Neural cell (in vitro differentiated cells): ENCODE measurements around the gene REC114. TPM values are rescaled to one million over a fixed set of nuclear protein-coding genes. Genes with fewer than 3 reads are reported as not detected.
"Not testable (repeated sequence)": the region's sequence is repeated elsewhere in the genome, so short reads cannot be mapped to it uniquely, and the experiment has no call there.

Source experiments
- H2AFZ ChIP-seq: fragments of 200-600, 300-800 bp; sonication (generic), shearing (Covaris generic); 2 replicates; pipeline ENCODE4 v1.6.0; 2014; ENCODE audit warnings: low read depth, mild to moderate bottlenecking, antibody characterized with exemption, low read length, moderate library complexity
- H3F3A ChIP-seq: fragments of 200-600 bp; shearing (Covaris generic); 2 replicates; pipeline ENCODE4 v1.6.1; 2016; ENCODE audit warnings: mild to moderate bottlenecking, moderate library complexity, mixed read lengths, antibody characterized with exemption, low read length; ENCODE audit not compliant: insufficient read depth, poor library complexity, severe bottlenecking
- H3K27ac ChIP-seq: fragments of 200-600, 300-800 bp; sonication (generic), shearing (Covaris generic); 2 replicates; pipeline ENCODE4 v1.5.1; 2014; ENCODE audit warnings: mild to moderate bottlenecking, low read length, moderate library complexity
- H3K27me3 ChIP-seq: fragments of 300-800, 200-600 bp; sonication (generic), shearing (Covaris generic); 2 replicates; pipeline ENCODE4 v1.6.0; 2014; ENCODE audit warnings: mild to moderate bottlenecking, low read depth, low read length, moderate library complexity; ENCODE audit not compliant: insufficient read depth
- H3K36me3 ChIP-seq: fragments of 300-800, 200-600 bp; sonication (generic), shearing (Covaris generic); 2 replicates; pipeline ENCODE4 v1.5.1; 2014; ENCODE audit warnings: mild to moderate bottlenecking, antibody characterized with exemption, low read length, moderate library complexity; ENCODE audit not compliant: insufficient read depth
- H3K4me2 ChIP-seq: fragments of 300-800, 200-600 bp; sonication (generic), shearing (Covaris generic); 2 replicates; pipeline ENCODE4 v1.6.0; 2014; ENCODE audit warnings: mild to moderate bottlenecking, low read length
- H3K4me3 ChIP-seq: fragments of 300-800, 200-600 bp; sonication (generic), shearing (Covaris generic); 2 replicates; pipeline ENCODE4 v1.5.1; 2014; ENCODE audit warnings: mild to moderate bottlenecking, low read length, moderate library complexity
- H3K79me2 ChIP-seq: fragments of 200-600 bp; shearing (Covaris generic); replicated peaks from 2 replicates; pipeline ENCODE4 v1.6.0; 2014; ENCODE audit warnings: mild to moderate bottlenecking, low read length, moderate library complexity; ENCODE audit not compliant: insufficient read depth
- H3K9ac ChIP-seq: fragments of 300-800, 200-600 bp; sonication (generic), shearing (Covaris generic); 2 replicates; pipeline ENCODE4 v1.6.1; 2016; ENCODE audit warnings: mild to moderate bottlenecking, low read length, mixed read lengths
- H3K9me2 ChIP-seq: fragments of 200-600 bp; shearing (Covaris generic); 2 replicates; pipeline ENCODE4 v1.6.1; 2016; ENCODE audit warnings: mild to moderate bottlenecking, low read length, mixed read lengths; ENCODE audit not compliant: insufficient read depth
- H3K9me3 ChIP-seq: fragments of 200-600, 300-800 bp; sonication (generic), shearing (Covaris generic); 2 replicates; pipeline ENCODE4 v1.6.1; 2016; ENCODE audit warnings: mild to moderate bottlenecking, mixed run types, low read length, moderate library complexity, mixed read lengths
- H4K20me1 ChIP-seq: fragments of 200-600 bp; shearing (Covaris generic); 2 replicates; pipeline ENCODE4 v1.6.1; 2016; ENCODE audit warnings: mild to moderate bottlenecking, mixed run types; ENCODE audit not compliant: insufficient read depth
- CTCF ChIP-seq: fragments of 450-650 bp; IDR thresholded peaks from 2 replicates; pipeline ENCODE4 v1.5.1; 2014; ENCODE audit warnings: antibody characterized with exemption, mild to moderate bottlenecking, moderate library complexity; ENCODE audit not compliant: poor library complexity, severe bottlenecking
- EP300 ChIP-seq: fragments of 450-650 bp; conservative IDR thresholded peaks from 2 replicates; pipeline ENCODE4 v1.6.1; 2014; ENCODE audit warnings: antibody characterized with exemption, mild to moderate bottlenecking, moderate library complexity; ENCODE audit not compliant: poor library complexity, severe bottlenecking
- EZH2 ChIP-seq: fragments of 200-600, 300-800 bp; shearing (Covaris generic), sonication (generic); IDR thresholded peaks from 2 replicates; pipeline ENCODE4 v1.6.1; 2014; ENCODE audit warnings: antibody characterized with exemption, low read length, borderline replicate concordance, mild to moderate bottlenecking; ENCODE audit not compliant: insufficient read depth, poor library complexity, severe bottlenecking
- MXI1 ChIP-seq: fragments of 450-650 bp; conservative IDR thresholded peaks from 2 replicates; pipeline ENCODE4 v1.6.1; 2014; ENCODE audit warnings: antibody characterized with exemption, mild to moderate bottlenecking; ENCODE audit not compliant: poor library complexity, severe bottlenecking
- POLR2AphosphoS5 ChIP-seq: IDR thresholded peaks from 2 replicates; pipeline ENCODE4 v1.6.1; 2012
- RAD21 ChIP-seq: fragments of 450-650 bp; conservative IDR thresholded peaks from 2 replicates; pipeline ENCODE4 v1.6.1; 2014; ENCODE audit warnings: antibody characterized with exemption, mild to moderate bottlenecking, moderate library complexity
- SMC3 ChIP-seq: fragments of 450-650 bp; conservative IDR thresholded peaks from 2 replicates; pipeline ENCODE4 v1.6.1; 2014; ENCODE audit warnings: antibody characterized with exemption, mild to moderate bottlenecking, moderate library complexity; ENCODE audit not compliant: poor library complexity
- TAF1 ChIP-seq: IDR thresholded peaks from 2 replicates; pipeline ENCODE4 v1.6.1; 2012; ENCODE audit warnings: low read depth
- polyA plus RNA-seq: library from polyadenylated mRNA; depleted of rRNA; stranded (reverse); fragments of >200 nt; gene quantifications from 2 replicates; pipeline ENCODE4 v1.2.3, GENCODE V29; 2014
- TF ChIP-seq, protein P1 (sequence below): IDR thresholded peaks from 2 replicates; pipeline ENCODE4 v1.6.1; 2012; ENCODE audit warnings: borderline replicate concordance

The REC114 gene
- polyA plus RNA-seq, 1 donor from 2014 or later, result not detected

DNA sequence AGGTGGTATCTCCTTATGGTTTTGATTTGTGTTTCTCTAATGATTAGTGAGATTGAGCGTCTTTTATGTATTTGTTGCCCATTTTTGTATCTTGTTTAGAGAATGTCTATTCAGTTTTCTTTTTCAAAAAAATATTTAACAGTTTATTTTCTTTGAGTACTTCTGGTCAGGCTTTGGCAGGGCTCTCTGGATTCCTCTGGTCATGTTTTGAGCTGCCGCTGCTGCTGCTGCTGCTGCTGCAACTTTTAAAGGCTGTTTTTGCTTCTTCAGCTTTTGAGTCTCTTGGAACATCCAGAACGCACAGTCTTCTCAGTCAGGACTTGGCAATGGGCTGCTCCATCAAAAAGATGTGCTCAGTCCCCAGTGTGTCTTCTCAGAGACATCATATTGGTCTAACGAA lies 40.1 kb downstream of the REC114 start:
- no peaks in the 10 kb centered on the region for H3K9me2 ChIP-seq
- TF ChIP-seq, protein P1, sequence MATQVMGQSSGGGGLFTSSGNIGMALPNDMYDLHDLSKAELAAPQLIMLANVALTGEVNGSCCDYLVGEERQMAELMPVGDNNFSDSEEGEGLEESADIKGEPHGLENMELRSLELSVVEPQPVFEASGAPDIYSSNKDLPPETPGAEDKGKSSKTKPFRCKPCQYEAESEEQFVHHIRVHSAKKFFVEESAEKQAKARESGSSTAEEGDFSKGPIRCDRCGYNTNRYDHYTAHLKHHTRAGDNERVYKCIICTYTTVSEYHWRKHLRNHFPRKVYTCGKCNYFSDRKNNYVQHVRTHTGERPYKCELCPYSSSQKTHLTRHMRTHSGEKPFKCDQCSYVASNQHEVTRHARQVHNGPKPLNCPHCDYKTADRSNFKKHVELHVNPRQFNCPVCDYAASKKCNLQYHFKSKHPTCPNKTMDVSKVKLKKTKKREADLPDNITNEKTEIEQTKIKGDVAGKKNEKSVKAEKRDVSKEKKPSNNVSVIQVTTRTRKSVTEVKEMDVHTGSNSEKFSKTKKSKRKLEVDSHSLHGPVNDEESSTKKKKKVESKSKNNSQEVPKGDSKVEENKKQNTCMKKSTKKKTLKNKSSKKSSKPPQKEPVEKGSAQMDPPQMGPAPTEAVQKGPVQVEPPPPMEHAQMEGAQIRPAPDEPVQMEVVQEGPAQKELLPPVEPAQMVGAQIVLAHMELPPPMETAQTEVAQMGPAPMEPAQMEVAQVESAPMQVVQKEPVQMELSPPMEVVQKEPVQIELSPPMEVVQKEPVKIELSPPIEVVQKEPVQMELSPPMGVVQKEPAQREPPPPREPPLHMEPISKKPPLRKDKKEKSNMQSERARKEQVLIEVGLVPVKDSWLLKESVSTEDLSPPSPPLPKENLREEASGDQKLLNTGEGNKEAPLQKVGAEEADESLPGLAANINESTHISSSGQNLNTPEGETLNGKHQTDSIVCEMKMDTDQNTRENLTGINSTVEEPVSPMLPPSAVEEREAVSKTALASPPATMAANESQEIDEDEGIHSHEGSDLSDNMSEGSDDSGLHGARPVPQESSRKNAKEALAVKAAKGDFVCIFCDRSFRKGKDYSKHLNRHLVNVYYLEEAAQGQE, result no peak
- TF ChIP-seq EZH2 (no peak), EP300 (no peak), TAF1 (no peak), SMC3 (no peak), MXI1 (no peak), RAD21 (no peak), POLR2AphosphoS5 (no peak), CTCF (no peak)
- no peak overlapping the region for H2AFZ ChIP-seq
- no peaks in the 10 kb centered on the region for H3K27me3 ChIP-seq
- H3F3A ChIP-seq, result no peaks in the 10 kb centered on the region
- no peaks in the 10 kb centered on the region for H3K9me3 ChIP-seq
- H3K36me3 ChIP-seq, result no peaks in the 10 kb centered on the region
- H4K20me1 ChIP-seq, result no peaks in the 10 kb centered on the region
- H3K9ac ChIP-seq, result no peak overlapping the region
- no peaks in the 10 kb centered on the region for H3K79me2 ChIP-seq
- H3K4me3 ChIP-seq, result no peak overlapping the region
- no peak overlapping the region for H3K4me2 ChIP-seq
- no peak overlapping the region for H3K27ac ChIP-seq

DNA sequence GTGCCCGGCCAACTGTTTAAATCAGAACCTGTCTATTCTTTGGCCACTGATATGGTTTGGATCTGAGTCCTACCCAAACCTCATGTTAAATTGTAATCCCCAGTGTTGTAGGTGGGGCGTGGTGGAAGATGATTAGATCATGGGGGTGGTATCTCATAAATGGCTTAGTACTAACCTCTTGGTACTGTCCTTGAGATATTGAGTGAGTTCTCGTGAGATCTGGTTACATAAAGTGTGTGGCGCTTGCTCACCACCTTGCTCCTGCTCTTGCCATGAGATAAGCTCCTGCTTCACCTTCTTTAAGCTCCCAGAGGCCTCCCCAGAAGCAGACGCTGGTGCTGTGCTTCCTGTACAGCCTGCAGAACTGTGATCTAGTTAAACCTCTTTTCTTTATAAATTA lies 42.4 kb downstream of the REC114 start:
- H3K4me3 ChIP-seq, result no peak overlapping the region
- H3K9ac ChIP-seq, result no peak overlapping the region
- no peaks in the 10 kb centered on the region for H3F3A ChIP-seq
- TF ChIP-seq SMC3, result no peak
- TF ChIP-seq RAD21, result no peak
- no peak for TF ChIP-seq MXI1
- no peak for TF ChIP-seq EZH2
- no peak for TF ChIP-seq TAF1
- H4K20me1 ChIP-seq, result no peaks in the 10 kb centered on the region
- H3K36me3 ChIP-seq, result no peaks in the 10 kb centered on the region
- H3K4me2 ChIP-seq, result no peak overlapping the region
- H3K79me2 ChIP-seq, result no peaks in the 10 kb centered on the region
- H3K9me2 ChIP-seq, result no peaks in the 10 kb centered on the region
- H3K27me3 ChIP-seq, result no peaks in the 10 kb centered on the region
- H3K27ac ChIP-seq, result no peak overlapping the region
- no peaks in the 10 kb centered on the region for H3K9me3 ChIP-seq
- no peak overlapping the region for H2AFZ ChIP-seq

GRCh38 chr15:73485885-73486284 lies 42.9 kb downstream of the REC114 start:
- not testable (repeated sequence) for H3K4me2 ChIP-seq, H4K20me1 ChIP-seq

More at GRCh38 chr15:73485885-73486284, 42.9 kb downstream of the REC114 start:
- not testable (repeated sequence) for H3K4me3 ChIP-seq, H3K36me3 ChIP-seq, H2AFZ ChIP-seq, H3K9ac ChIP-seq, H3K79me2 ChIP-seq, H3K9me3 ChIP-seq, H3F3A ChIP-seq, H3K27ac ChIP-seq, H3K9me2 ChIP-seq, H3K27me3 ChIP-seq
